HEK293T (cell line): ENCODE data around the gene GLYATL1B.

Experiments used
- ARNT ChIP-seq: fragments of 450-650 bp; IDR thresholded peaks from 2 replicates; pipeline ENCODE4 v1.6.1; 2017; ENCODE audit warnings: mild to moderate bottlenecking
- BHLHE40 ChIP-seq: fragments of 450-650 bp; IDR thresholded peaks from 2 replicates; pipeline ENCODE4 v1.6.1; 2016; ENCODE audit warnings: mild to moderate bottlenecking, moderate library complexity, borderline replicate concordance
- FOXK2 ChIP-seq: fragments of 450-650 bp; IDR thresholded peaks from 2 replicates; pipeline ENCODE4 v1.6.1; 2016; ENCODE audit warnings: mild to moderate bottlenecking
- HDGF ChIP-seq: fragments of 450-650 bp; IDR thresholded peaks from 2 replicates; pipeline ENCODE4 v1.6.1; 2017; ENCODE audit warnings: antibody characterized with exemption, borderline replicate concordance
- L3MBTL2 ChIP-seq: fragments of 450-650 bp; conservative IDR thresholded peaks from 2 replicates; pipeline ENCODE4 v1.6.1; 2016; ENCODE audit warnings: mild to moderate bottlenecking
- LEF1 ChIP-seq: fragments of 450-650 bp; IDR thresholded peaks from 2 replicates; pipeline ENCODE4 v1.6.1; 2017; ENCODE audit warnings: mild to moderate bottlenecking, borderline replicate concordance
- SP1 ChIP-seq: fragments of 450-650 bp; IDR thresholded peaks from 2 replicates; pipeline ENCODE4 v1.6.1; 2017
- SUZ12 ChIP-seq: fragments of 450-650 bp; IDR thresholded peaks from 2 replicates; pipeline ENCODE4 v1.6.1; 2016; ENCODE audit warnings: mild to moderate bottlenecking
- TARDBP ChIP-seq: fragments of 450-650 bp; IDR thresholded peaks from 2 replicates; pipeline ENCODE4 v1.6.1; 2016

- TF ChIP-seq ARNT (no peak), SP1 (no peak), L3MBTL2 (no peak), TARDBP (no peak), FOXK2 (no peak), HDGF (no peak), BHLHE40 (no peak), SUZ12 (no peak), LEF1 (no peak)
These were observed 58.0 kb downstream of the GLYATL1B start for GRCh38 chr11:59144096-59144495.
